OCI-M1 (cell line): ENCODE data around the gene KLHL2.
"Not testable (repeated sequence)": the region's sequence is repeated elsewhere in the genome, so short reads cannot be mapped to it uniquely, and the experiment has no call there.

Experiments used
- DNase-seq: peaks from one replicate; lab custom pipeline; 2025; lab: John Stamatoyannopoulos, UW

The KLHL2 gene

GRCh38 chr4:165207431-165208220, at the start of gene KLHL2:
TSS of gene KLHL2 (plus strand) at chr4:165207561. CDS start at chr4:165207877, 316 bp downstream.
- DNase-seq, result peak; percentile 83

- no peak for DNase-seq
Observed at GRCh38 chr4:165158762-165159161, 48.6 kb upstream of the KLHL2 start.

GRCh38 chr4:165164257-165164656, 43.1 kb upstream of the KLHL2 start:
- no peak for DNase-seq

GRCh38 chr4:165166872-165167271, 40.5 kb upstream of the KLHL2 start:
- not testable (repeated sequence) for DNase-seq

- DNase-seq, result no peak
Observed at GRCh38 chr4:165167650-165168049, 39.7 kb upstream of the KLHL2 start.

- no peak for DNase-seq
Observed at GRCh38 chr4:165170819-165171218, 36.5 kb upstream of the KLHL2 start.

- DNase-seq, result not testable (repeated sequence)
Observed at GRCh38 chr4:165175470-165175869, 31.9 kb upstream of the KLHL2 start.

- no peak for DNase-seq
Observed at GRCh38 chr4:165175879-165176278, 31.5 kb upstream of the KLHL2 start.

- no peak for DNase-seq
Observed at GRCh38 chr4:165177725-165178666, 29.4 kb upstream of the KLHL2 start.

- DNase-seq, result no peak
Observed at GRCh38 chr4:165184220-165184619, 23.1 kb upstream of the KLHL2 start.

- not testable (repeated sequence) for DNase-seq
Observed at GRCh38 chr4:165184998-165185397, 22.4 kb upstream of the KLHL2 start.

GRCh38 chr4:165185448-165185847, 21.9 kb upstream of the KLHL2 start:
- DNase-seq, result no peak

- DNase-seq, result no peak
Observed at GRCh38 chr4:165190591-165191347, 16.6 kb upstream of the KLHL2 start.

GRCh38 chr4:165191348-165191656, 16.1 kb upstream of the KLHL2 start:
- peak; percentile 42 for DNase-seq

GRCh38 chr4:165191814-165192499, 15.4 kb upstream of the KLHL2 start:
- no peak for DNase-seq

- no peak for DNase-seq
Observed at GRCh38 chr4:165192500-165192898, 14.9 kb upstream of the KLHL2 start.

- DNase-seq, result no peak
Observed at GRCh38 chr4:165192956-165193355, 14.4 kb upstream of the KLHL2 start.

GRCh38 chr4:165194368-165194767, 13.0 kb upstream of the KLHL2 start:
- no peak for DNase-seq

- DNase-seq, result no peak
Observed at GRCh38 chr4:165198329-165198728, 9.0 kb upstream of the KLHL2 start.

GRCh38 chr4:165199286-165199685, 8.1 kb upstream of the KLHL2 start:
- DNase-seq, result no peak

- no peak for DNase-seq
Observed at GRCh38 chr4:165199722-165200121, 7.6 kb upstream of the KLHL2 start.

GRCh38 chr4:165201806-165202205, 5.6 kb upstream of the KLHL2 start:
- DNase-seq, result no peak
